ENCODE measurements around the gene KIAA0753. TPM values are rescaled to one million over a fixed set of nuclear protein-coding genes. Genes with fewer than 3 reads are reported as not detected.

KIAA0753 gene
- total and polyA plus RNA-seq, 2 of the 8 experiments (the other 6 are each of a cell fraction or from before 2014, with no cell fraction given), result 5.0 to 27.1 TPM

GRCh38 chr17:6675201-6675825, 34.8 kb upstream of the KIAA0753 start (continued):
- TF ChIP-seq KDM1A (IDR thresholded peaks at IDR 0.05; ENCODE audit: borderline replicate concordance, low read length) (no peak), CTCF (IDR thresholded peaks at IDR 0.05; ENCODE audit: control extremely low read depth in 1 of 3, insufficient read depth in 1 of 3, low read depth in 1 of 3, low read length in 3 of 3) (no peak), POLR2AphosphoS5 (IDR thresholded peaks at IDR 0.05; ENCODE audit: low read depth, low read length) (no peak), EP300 (IDR thresholded peaks at IDR 0.05; ENCODE audit: borderline replicate concordance in 1 of 2, low read depth in 2 of 2, low read length in 2 of 2) (no peak), SP1 (IDR thresholded peaks at IDR 0.05; ENCODE audit: low read depth, low read length) (no peak), TAF7 (optimal IDR thresholded peaks at IDR 0.05; ENCODE audit: borderline replicate concordance, low read depth, low read length) (no peak), CEBPB (IDR thresholded peaks at IDR 0.05; ENCODE audit: low read depth, low read length) (no peak), POU5F1 (IDR thresholded peaks at IDR 0.05; ENCODE audit: low read depth, low read length) (no peak)
